BLaER1 (cell line): ENCODE data around the gene BANP.
"Not testable (repeated sequence)": the region's sequence is repeated elsewhere in the genome, so short reads cannot be mapped to it uniquely, and the experiment has no call there.

Experiments used
- H3K27ac ChIP-seq: shearing (Covaris generic); formaldehyde crosslinking; 2 replicates; pipeline ENCODE4 v1.8.1; 2022
- H3K27me3 ChIP-seq: shearing (Covaris generic); formaldehyde crosslinking; 2 replicates; pipeline ENCODE4 v1.8.1; 2022
- H3K36me3 ChIP-seq: shearing (Covaris generic); formaldehyde crosslinking; 2 replicates; pipeline ENCODE4 v1.8.1; 2022
- H3K4me1 ChIP-seq: shearing (Covaris generic); formaldehyde crosslinking; 2 replicates; pipeline ENCODE4 v1.8.1; 2022
- H3K4me2 ChIP-seq: shearing (Covaris generic); formaldehyde crosslinking; 2 replicates; pipeline ENCODE4 v1.8.1; 2022
- H3K4me3 ChIP-seq: shearing (Covaris generic); formaldehyde crosslinking; 2 replicates; pipeline ENCODE4 v1.8.1; 2022
- H3K9ac ChIP-seq: shearing (Covaris generic); formaldehyde crosslinking; 2 replicates; pipeline ENCODE4 v1.8.1; 2022
- H3K9me3 ChIP-seq: shearing (Covaris generic); formaldehyde crosslinking; 2 replicates; pipeline ENCODE4 v1.8.1; 2022
- H4K20me1 ChIP-seq: shearing (Covaris generic); formaldehyde crosslinking; 2 replicates; pipeline ENCODE4 v1.8.1; 2022
- Cebpa-rat ChIP-seq: shearing (Covaris generic); IDR thresholded peaks from 2 replicates; pipeline ENCODE4 v1.8.1; 2022

The BANP gene

DNA sequence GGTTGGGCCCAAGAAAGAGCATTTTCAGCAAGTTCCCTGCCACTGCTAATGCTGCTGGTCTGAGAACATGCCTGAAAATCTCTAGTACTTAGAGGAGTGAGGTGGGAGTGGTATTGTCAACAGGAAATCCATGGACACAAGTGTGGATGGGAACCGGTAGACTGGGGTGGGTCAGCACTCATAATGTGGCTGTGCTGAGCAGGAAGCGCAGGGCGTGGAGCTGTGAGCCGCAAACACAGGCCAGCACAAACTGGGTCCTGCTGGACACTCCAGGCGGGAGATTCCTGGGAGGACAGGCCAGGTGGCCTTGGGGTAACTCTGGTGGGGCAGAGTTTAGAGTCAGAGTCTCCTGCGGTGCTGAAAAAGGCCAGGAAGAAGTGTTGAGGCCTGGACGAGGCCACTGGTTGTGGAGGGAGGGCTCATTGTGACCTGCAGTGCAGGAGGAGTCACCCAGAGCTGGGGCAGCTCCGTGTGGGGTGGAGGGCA, 62.6 kb downstream of the BANP start:
- Histone ChIP-seq H3K27ac (0 out of 2 replicates have a peak overlapping the region, but pooled peaks have one; percentile 31), H3K4me1 (peaks cover 14% of the 10 kb centered on the region), H3K9me3 (no peaks in the 10 kb centered on the region), H3K9ac (no peak overlapping the region), H4K20me1 (peaks cover 7% of the 10 kb centered on the region; the same call in 1 of the 2 replicates), H3K4me2 (peak overlapping the region; percentile 9; the same call in 1 of the 2 replicates), H3K27me3 (no peaks in the 10 kb centered on the region), H3K4me3 (no peak overlapping the region), H3K36me3 (peaks cover 82% of the 10 kb centered on the region)
- no peak for TF ChIP-seq Cebpa-rat

DNA sequence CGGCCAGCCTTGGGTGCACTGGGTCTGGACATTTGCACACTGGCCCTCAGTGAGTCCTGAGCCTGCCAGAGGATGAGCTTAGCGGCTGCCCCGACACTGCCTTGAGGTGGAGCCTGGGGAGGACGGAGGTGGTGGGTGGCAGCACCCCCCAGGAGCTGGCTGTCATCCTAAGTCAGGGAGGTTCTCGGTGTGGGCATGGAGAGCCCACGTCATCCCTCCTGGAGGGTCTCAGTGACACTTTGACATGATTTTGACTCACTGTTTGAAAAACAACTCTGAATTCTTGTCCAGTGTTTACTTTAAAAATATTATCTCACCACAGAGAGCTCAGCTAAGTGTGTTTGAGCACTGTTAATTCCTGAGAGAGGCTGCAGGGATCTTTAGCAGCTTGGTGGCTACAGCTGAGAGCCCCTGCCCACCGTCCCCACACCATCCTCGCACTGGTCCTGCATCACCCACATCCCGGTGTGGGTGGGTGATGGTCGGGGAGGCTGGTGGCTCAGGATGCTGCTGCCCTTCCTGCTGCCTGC, 63.1 kb downstream of the BANP start:
- Histone ChIP-seq H3K9ac (no peak overlapping the region), H3K4me1 (peaks cover 14% of the 10 kb centered on the region), H4K20me1 (peaks cover 7% of the 10 kb centered on the region; the same call in 1 of the 2 replicates), H3K9me3 (no peaks in the 10 kb centered on the region), H3K36me3 (peaks cover 81% of the 10 kb centered on the region), H3K4me3 (no peak overlapping the region), H3K27ac (no peak overlapping the region), H3K4me2 (no peak overlapping the region), H3K27me3 (no peaks in the 10 kb centered on the region)
- TF ChIP-seq Cebpa-rat: no peak

- Histone ChIP-seq H3K4me2 (no peak overlapping the region), H3K9ac (no peak overlapping the region), H3K4me3 (no peak overlapping the region), H3K27me3 (no peaks in the 10 kb centered on the region), H3K27ac (no peak overlapping the region), H3K36me3 (peaks cover 79% of the 10 kb centered on the region), H4K20me1 (peaks cover 7% of the 10 kb centered on the region; the same call in 1 of the 2 replicates), H3K4me1 (peaks cover 14% of the 10 kb centered on the region), H3K9me3 (no peaks in the 10 kb centered on the region)
- TF ChIP-seq Cebpa-rat: no peak
These were observed 63.9 kb downstream of the BANP start for GRCh38 chr16:88014954-88015805.

- peaks cover 14% of the 10 kb centered on the region for H3K4me1 ChIP-seq
- no peak overlapping the region for H3K4me3 ChIP-seq
- no peak overlapping the region for H3K27ac ChIP-seq
- H3K27me3 ChIP-seq: no peaks in the 10 kb centered on the region
- peaks cover 9% of the 10 kb centered on the region; the same call in 1 of the 2 replicates for H4K20me1 ChIP-seq
- TF ChIP-seq Cebpa-rat: no peak
- no peaks in the 10 kb centered on the region for H3K9me3 ChIP-seq
- H3K4me2 ChIP-seq: no peak overlapping the region
- peaks cover 79% of the 10 kb centered on the region for H3K36me3 ChIP-seq
- H3K9ac ChIP-seq: no peak overlapping the region
These were observed 64.5 kb downstream of the BANP start for GRCh38 chr16:88015806-88016140.

DNA sequence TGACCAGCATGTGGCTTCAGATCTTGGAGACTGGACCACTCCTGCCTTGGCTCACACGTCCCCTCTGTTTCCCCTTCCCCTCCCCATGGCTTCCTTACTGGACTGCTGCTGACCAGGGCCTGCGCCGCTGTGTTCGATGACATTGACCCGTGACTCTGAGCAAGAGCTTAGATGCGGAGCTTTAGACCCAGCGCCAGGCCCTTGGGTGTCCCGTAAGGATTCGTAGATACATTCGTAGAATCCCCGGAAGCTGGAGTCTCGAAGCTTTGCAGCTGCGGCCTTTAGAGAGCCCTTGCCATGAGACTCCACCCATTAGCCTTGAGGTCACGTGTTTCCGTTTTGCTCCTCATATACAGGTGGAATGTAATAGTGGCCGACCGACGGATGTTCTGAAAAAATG, 65.2 kb downstream of the BANP start:
- not testable (repeated sequence) for H3K4me3 ChIP-seq, H3K27me3 ChIP-seq, H3K27ac ChIP-seq, H3K9ac ChIP-seq, H3K4me2 ChIP-seq, H3K9me3 ChIP-seq
- H3K4me1 ChIP-seq: peaks cover 14% of the 10 kb centered on the region
- peaks cover 79% of the 10 kb centered on the region for H3K36me3 ChIP-seq
- H4K20me1 ChIP-seq: peaks cover 15% of the 10 kb centered on the region; the same call in 1 of the 2 replicates

GRCh38 chr16:88016964-88017363, 65.7 kb downstream of the BANP start:
- no peak overlapping the region for H3K9ac ChIP-seq
- no peak overlapping the region for H3K27ac ChIP-seq
- H3K36me3 ChIP-seq: peaks cover 81% of the 10 kb centered on the region
- peaks cover 17% of the 10 kb centered on the region; the same call in 1 of the 2 replicates for H4K20me1 ChIP-seq
- no peak for TF ChIP-seq Cebpa-rat
- H3K4me3 ChIP-seq: no peak overlapping the region
- no peaks in the 10 kb centered on the region for H3K9me3 ChIP-seq
- H3K4me1 ChIP-seq: peaks cover 14% of the 10 kb centered on the region
- H3K4me2 ChIP-seq: no peak overlapping the region
- H3K27me3 ChIP-seq: no peaks in the 10 kb centered on the region

DNA sequence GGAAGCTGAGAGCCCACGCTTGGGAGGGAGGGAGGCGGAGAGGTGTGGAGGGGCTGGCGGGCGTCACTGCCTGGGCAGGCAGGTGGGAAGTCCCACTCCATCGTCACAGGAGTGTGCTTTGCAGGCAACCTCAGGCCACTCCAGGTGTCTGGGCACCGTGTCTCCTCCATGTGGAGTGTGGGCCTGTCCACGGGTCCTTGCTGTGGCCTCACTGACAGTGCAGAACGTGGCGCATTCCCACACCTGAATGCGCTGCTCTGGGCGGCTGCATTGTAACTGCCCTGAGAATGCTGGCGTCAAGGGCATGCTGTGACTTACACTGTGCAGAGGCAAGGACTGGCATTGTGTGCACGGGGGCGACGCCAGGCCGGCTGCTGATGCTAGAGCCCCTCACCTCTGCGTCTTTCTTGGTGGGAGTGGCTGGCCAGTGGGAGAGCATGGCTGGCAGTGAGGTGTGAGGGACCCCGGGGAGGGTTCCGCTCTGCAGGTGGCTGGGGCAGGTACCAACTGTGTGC, 66.4 kb downstream of the BANP start:
- Histone ChIP-seq H4K20me1 (peaks cover 17% of the 10 kb centered on the region; the same call in 1 of the 2 replicates), H3K4me2 (no peak overlapping the region), H3K27me3 (no peaks in the 10 kb centered on the region), H3K4me3 (no peak overlapping the region), H3K4me1 (peaks cover 19% of the 10 kb centered on the region), H3K9ac (no peak overlapping the region), H3K36me3 (peaks cover 81% of the 10 kb centered on the region), H3K27ac (no peak overlapping the region), H3K9me3 (no peaks in the 10 kb centered on the region)
- no peak for TF ChIP-seq Cebpa-rat

DNA sequence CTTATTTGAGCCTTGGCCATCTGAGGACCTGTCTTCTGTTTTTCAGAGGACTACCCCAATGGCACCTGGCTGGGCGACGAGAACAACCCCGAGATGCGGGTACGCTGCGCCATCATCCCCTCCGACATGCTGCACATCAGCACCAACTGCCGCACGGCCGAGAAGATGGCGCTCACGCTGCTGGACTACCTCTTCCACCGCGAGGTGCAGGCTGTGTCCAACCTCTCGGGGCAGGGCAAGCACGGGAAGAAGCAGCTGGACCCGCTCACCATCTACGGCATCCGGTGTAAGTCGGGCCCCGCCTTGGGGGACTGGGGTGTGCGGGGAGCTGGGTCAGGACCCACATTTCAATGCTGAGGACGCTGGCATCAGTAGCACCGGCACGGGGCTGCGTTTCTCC, 67.1 kb downstream of the BANP start:
- not testable (repeated sequence) for H3K27me3 ChIP-seq, H3K27ac ChIP-seq
- H4K20me1 ChIP-seq: peaks cover 12% of the 10 kb centered on the region; the same call in 1 of the 2 replicates

GRCh38 chr16:88019041-88019820, 68.0 kb downstream of the BANP start:
- H3K4me2 ChIP-seq, H3K9me3 ChIP-seq, H3K27me3 ChIP-seq, H3K27ac ChIP-seq, H3K4me3 ChIP-seq, H3K9ac ChIP-seq: not testable (repeated sequence)
- Histone ChIP-seq H3K4me1 (peaks cover 21% of the 10 kb centered on the region), H3K36me3 (peaks cover 81% of the 10 kb centered on the region), H4K20me1 (peaks cover 18% of the 10 kb centered on the region; the same call in 1 of the 2 replicates)

More for the DNA sequence above, 67.1 kb downstream of the BANP start:
- not testable (repeated sequence) for H3K9ac ChIP-seq, H3K9me3 ChIP-seq, H3K4me3 ChIP-seq, H3K4me2 ChIP-seq
- H3K36me3 ChIP-seq: peaks cover 81% of the 10 kb centered on the region
- peaks cover 21% of the 10 kb centered on the region for H3K4me1 ChIP-seq
